ENCODE data around the gene TNIK.

DNA sequence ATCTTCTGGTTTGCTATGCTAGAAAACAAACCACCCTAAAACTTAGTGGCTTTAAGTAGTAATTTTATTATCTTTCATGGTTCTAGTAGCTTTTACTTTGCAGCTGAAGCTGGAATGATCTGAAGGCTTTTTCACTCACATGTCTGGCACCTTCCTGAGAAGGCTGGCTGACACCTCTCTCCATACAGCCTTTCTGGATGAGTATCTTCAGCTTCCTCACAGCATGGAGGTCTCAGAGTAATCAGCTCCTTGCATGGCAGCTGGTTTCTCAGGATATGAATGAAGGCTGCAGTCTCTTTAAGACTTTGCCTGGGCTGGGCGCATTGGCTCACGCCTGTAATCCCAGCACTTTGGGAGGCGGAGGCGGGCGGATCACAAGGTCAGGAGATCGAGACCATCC, 50.0 kb downstream of the TNIK start:
- TF ChIP-seq TAF1 (IDR thresholded peaks at IDR 0.05; ENCODE audit: borderline replicate concordance, insufficient read depth, low read length) (no peak), POLR2AphosphoS5 (IDR thresholded peaks at IDR 0.05; ENCODE audit: low read depth, low read length) (no peak)

Data from PFSK-1 (cell line).